ENCODE results near the gene IDH3A.

DNA sequence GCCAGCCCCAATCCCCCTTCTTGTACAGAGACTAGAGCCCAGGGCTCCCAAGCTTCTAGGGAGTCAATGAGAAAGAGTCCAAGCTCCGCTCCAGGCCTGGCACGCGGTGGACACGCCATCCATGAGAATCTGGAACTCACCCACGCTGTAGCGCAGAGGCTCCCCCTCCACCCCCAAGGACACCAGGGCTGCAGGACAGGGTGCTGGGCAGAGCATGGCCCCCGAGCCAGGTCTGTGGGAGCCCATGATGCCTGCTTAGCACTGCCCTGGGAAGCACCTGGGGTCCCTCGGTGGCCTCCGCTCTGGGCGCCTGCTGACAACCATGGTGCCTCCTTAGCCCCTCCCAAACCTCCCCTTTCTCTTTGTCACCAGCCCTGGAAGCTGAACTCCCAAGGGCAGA lies 56.7 kb downstream of the IDH3A start:
- TF ChIP-seq SPI1 (IDR thresholded peaks at IDR 0.05; ENCODE audit: borderline replicate concordance, low read depth, low read length), result no peak
- TF ChIP-seq HNRNPH1 (optimal IDR thresholded peaks at IDR 0.05; ENCODE audit: low read depth, low read length), result no peak
- TF ChIP-seq MYNN (IDR thresholded peaks at IDR 0.05), result no peak
- no peak for TF ChIP-seq MYNN (CRISPR knock-in tag; IDR thresholded peaks at IDR 0.05)
